Measurements from ENCODE around the gene PDLIM3. TPM values are rescaled to one million over a fixed set of nuclear protein-coding genes. Genes with fewer than 3 reads are reported as not detected.
"Not testable (repeated sequence)": the region's sequence is repeated elsewhere in the genome, so short reads cannot be mapped to it uniquely, and the experiment has no call there.

Gene PDLIM3
- total RNA-seq, 2 donors from 2014 or later: 5.0 to 34.9 TPM

DNA sequence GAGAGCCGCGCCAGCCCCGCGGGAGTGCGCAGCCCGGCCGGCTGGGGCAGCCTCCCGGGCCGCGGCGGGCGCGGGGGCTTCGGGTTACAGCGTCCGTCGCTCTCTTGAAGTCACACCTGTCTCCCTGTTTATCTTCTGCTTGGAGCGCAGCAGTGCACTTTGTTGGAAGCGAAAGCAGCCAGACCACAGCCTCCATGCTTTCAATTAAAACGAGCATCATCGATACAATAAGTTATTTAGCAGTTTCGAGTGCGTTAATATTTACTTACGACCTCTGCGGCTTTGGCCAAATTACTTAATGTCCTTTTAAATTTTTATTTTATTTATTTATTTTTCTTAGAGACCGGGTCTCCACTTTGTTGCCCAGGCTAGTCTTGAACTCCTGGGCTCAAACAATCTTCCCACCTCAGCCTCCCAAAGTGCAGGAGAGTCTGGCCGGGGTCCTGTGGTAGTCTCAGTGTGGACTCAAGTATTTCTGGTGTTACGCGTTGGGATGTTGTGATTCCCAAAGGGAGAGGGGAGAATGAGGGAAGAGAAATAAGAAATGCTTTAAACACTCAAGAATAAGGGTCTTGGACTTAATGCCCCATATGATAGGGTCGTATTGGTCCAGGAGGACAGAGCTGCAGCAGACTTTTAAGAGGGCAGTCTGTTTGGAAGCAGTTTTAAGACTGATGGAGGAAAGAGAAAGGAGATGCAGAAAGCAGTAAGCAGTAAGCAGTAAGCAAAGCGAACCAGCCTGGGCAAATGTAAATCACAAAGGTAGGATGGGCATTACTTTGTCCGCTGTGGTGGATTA lies 504 bp upstream of the PDLIM3 start:
- peaks cover 23% of the 10 kb centered on the region for H3K27me3 ChIP-seq
- TF ChIP-seq, protein P1, sequence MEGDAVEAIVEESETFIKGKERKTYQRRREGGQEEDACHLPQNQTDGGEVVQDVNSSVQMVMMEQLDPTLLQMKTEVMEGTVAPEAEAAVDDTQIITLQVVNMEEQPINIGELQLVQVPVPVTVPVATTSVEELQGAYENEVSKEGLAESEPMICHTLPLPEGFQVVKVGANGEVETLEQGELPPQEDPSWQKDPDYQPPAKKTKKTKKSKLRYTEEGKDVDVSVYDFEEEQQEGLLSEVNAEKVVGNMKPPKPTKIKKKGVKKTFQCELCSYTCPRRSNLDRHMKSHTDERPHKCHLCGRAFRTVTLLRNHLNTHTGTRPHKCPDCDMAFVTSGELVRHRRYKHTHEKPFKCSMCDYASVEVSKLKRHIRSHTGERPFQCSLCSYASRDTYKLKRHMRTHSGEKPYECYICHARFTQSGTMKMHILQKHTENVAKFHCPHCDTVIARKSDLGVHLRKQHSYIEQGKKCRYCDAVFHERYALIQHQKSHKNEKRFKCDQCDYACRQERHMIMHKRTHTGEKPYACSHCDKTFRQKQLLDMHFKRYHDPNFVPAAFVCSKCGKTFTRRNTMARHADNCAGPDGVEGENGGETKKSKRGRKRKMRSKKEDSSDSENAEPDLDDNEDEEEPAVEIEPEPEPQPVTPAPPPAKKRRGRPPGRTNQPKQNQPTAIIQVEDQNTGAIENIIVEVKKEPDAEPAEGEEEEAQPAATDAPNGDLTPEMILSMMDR (IDR thresholded peaks at IDR 0.05): no peak
- no peak overlapping the region for H3K27ac ChIP-seq
- H3K9ac ChIP-seq (ENCODE audit: low read depth in 2 of 2, low read length in 2 of 2): peak overlapping the region in 1 of 2 donors; percentile 14
- no peaks in the 10 kb centered on the region for H3K4me1 ChIP-seq
- no peaks in the 10 kb centered on the region for H3K36me3 ChIP-seq
- H3K4me3 ChIP-seq: peak overlapping the region; percentile 56
- no peak for DNase-seq
- intact Hi-C loops (cut with DNase I): no loop called here
- H3K9me3 ChIP-seq: no peaks in the 10 kb centered on the region

DNA sequence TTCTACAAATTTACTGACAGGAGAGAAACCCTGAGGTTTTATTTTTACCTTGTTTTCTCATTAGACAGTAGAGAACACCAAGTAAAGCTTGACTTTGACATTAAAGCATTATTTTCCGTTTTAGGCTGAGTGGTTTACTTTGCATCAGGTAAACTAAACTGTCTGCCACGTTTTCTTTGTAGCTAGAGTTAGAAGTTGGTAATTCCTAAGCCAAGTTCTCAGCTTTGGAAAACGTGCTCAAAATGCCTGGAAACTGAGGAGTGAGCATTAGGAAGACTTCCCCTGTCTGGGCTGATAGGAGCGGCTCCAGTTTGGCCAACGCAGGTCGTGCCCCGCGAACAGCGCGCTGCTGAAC lies 819 bp downstream of the PDLIM3 start:
- H3K27me3 ChIP-seq: peaks cover 23% of the 10 kb centered on the region
- peak overlapping the region; percentile 32 for H3K27ac ChIP-seq
- peak overlapping the region; percentile 36 to 89 for H3K9ac ChIP-seq (ENCODE audit: low read depth in 2 of 2, low read length in 2 of 2)
- H3K36me3 ChIP-seq: no peaks in the 10 kb centered on the region
- intact Hi-C loops (cut with DNase I): no loop called here
- TF ChIP-seq, protein P1 (IDR thresholded peaks at IDR 0.05): no peak
- H3K9me3 ChIP-seq: no peaks in the 10 kb centered on the region
- no peak for DNase-seq
- H3K4me1 ChIP-seq: no peaks in the 10 kb centered on the region
- H3K4me3 ChIP-seq: peak overlapping the region; percentile 56

DNA sequence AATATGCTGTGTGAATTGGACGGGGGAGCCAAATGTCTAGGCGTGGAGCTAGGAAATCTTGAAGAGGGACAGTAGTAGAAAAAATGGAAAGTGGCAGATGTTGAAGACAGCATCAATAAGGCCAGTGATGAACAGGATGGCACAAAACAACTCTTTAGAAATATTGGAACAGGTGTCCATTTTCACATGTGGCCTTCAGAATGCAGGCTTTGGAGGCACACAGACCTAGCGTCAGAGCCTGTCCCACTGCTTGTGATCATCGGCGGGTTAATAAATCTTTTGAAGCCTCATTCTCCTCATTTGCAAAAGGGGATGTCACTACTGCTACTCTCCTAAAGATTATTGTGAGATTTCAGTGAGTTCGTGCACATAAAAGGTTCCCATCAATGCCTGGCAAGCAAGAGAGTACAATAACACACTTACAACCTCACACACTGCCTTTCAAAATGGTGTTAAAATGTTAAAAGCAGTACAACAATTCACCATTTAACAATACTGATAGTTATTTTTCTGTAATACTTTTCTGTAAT lies 2.4 kb downstream of the PDLIM3 start:
- no peak overlapping the region for H3K4me3 ChIP-seq
- intact Hi-C loops (cut with DNase I): no loop called here
- TF ChIP-seq, protein P1 (IDR thresholded peaks at IDR 0.05): no peak
- no peak for DNase-seq
- H3K27me3 ChIP-seq: peaks cover 23% of the 10 kb centered on the region
- no peaks in the 10 kb centered on the region for H3K36me3 ChIP-seq
- no peaks in the 10 kb centered on the region for H3K9me3 ChIP-seq
- no peak overlapping the region for H3K27ac ChIP-seq
- H3K4me1 ChIP-seq: no peaks in the 10 kb centered on the region
- no peak overlapping the region for H3K9ac ChIP-seq (ENCODE audit: low read depth in 2 of 2, low read length in 2 of 2)

DNA sequence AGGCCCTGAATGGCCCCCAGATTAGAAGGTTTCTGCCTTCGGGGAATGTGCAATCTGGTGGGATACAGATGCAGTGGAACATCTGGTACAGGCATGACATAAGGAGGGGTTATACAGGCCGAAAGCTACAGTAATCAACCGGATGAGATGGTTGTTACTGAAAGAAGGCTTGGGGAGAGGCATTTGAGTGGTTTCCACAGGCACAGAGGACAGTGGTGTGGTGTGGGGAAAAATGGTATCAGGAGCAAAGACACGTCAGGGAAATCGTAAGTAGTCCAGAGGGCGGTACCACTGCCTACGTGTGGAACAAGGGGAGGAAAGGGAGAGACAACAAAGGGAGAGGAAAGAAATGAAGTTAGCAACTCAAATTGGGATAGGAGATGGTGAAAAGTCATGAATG lies 3.0 kb downstream of the PDLIM3 start:
- Histone ChIP-seq H3K4me3 (no peak overlapping the region), H3K9me3 (no peaks in the 10 kb centered on the region), H3K27ac (no peak overlapping the region), H3K27me3 (peaks cover 23% of the 10 kb centered on the region), H3K36me3 (no peaks in the 10 kb centered on the region), H3K4me1 (no peaks in the 10 kb centered on the region), H3K9ac (ENCODE audit: low read depth in 2 of 2, low read length in 2 of 2) (no peak overlapping the region)
- TF ChIP-seq, protein P1 (IDR thresholded peaks at IDR 0.05): no peak
- DNase-seq: no peak
- intact Hi-C loops (cut with DNase I): no loop called here

DNA sequence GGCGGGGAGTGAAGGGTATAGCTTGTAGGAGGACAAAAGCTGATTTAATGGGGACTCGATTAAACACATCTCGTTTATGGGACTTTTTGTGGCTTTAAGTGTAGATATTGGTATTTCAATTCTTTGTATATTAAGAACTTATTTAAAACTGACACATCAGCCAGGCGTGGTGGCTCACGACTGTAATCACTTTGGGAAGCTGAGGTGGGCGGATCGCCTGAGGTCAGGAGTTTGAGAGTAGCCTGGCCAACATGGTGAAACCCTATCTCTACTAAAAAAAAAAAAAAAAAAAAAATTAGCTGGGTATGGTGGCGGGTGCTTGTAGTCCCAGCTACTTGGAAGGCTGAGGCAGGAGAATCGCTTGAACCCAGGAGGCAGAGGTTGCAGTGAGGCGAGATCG lies 3.7 kb downstream of the PDLIM3 start:
- H3K9ac ChIP-seq (ENCODE audit: low read depth in 2 of 2, low read length in 2 of 2); H3K9me3 ChIP-seq; H3K4me3 ChIP-seq; intact Hi-C loops (cut with DNase I); DNase-seq; H3K4me1 ChIP-seq; H3K27ac ChIP-seq; H3K36me3 ChIP-seq: not testable (repeated sequence)
- peaks cover 23% of the 10 kb centered on the region for H3K27me3 ChIP-seq

DNA sequence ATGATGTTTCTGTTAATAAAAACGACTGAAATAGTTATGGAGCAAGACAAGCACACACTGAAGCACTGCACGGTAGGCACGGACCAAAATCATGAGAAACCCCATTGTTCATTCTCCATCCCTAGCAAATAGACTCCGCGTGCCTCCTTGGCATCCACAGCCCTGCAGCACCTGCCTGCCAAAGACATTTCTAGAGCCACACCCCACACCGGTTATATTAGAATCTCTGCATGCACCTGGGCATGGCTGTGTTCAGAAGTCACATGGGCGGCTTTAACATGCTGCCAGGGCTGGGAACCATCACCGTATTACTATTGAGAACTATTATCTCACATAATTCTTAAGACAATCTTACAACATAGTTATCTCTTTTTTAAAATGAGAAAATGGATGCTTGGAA lies 5.9 kb downstream of the PDLIM3 start:
- Histone ChIP-seq H3K36me3 (no peaks in the 10 kb centered on the region), H3K4me1 (no peaks in the 10 kb centered on the region), H3K4me3 (no peak overlapping the region), H3K9ac (ENCODE audit: low read depth in 2 of 2, low read length in 2 of 2) (no peak overlapping the region), H3K27me3 (peaks cover 2% of the 10 kb centered on the region), H3K27ac (no peak overlapping the region), H3K9me3 (no peaks in the 10 kb centered on the region)
- intact Hi-C loops (cut with DNase I): no loop called here
- DNase-seq: no peak
- TF ChIP-seq, protein P1 (IDR thresholded peaks at IDR 0.05): no peak

Measured in colonic mucosa (tissue), 4 donors.